Trophoblast cell (in vitro differentiated cells and primary cell): ENCODE measurements around the gene CCDC152.

Experiments used
- DNase-seq, 2 donors: peaks; one replicate each; pipeline ENCODE4 v3.0.0-alpha.2; 2016
- H2AFZ ChIP-seq: 2 replicates; pipeline ENCODE4 v1.6.1; 2013; ENCODE audit warnings: low read length, moderate library complexity, mild to moderate bottlenecking; ENCODE audit not compliant: insufficient read depth, poor library complexity
- H2AK5ac ChIP-seq: 2 replicates; pipeline ENCODE4 v1.6.1; 2013; ENCODE audit warnings: mild to moderate bottlenecking, low read length
- H2BK120ac ChIP-seq: 2 replicates; pipeline ENCODE4 v1.6.1; 2013; ENCODE audit warnings: low read length, mild to moderate bottlenecking, moderate library complexity; ENCODE audit not compliant: insufficient read depth, poor library complexity
- H2BK12ac ChIP-seq: 2 replicates; pipeline ENCODE4 v1.6.1; 2013; ENCODE audit warnings: mild to moderate bottlenecking, low read length, moderate library complexity
- H2BK5ac ChIP-seq: 2 replicates; pipeline ENCODE4 v1.6.1; 2013; ENCODE audit warnings: low read length, low read depth, moderate library complexity, mild to moderate bottlenecking; ENCODE audit not compliant: poor library complexity
- H3K14ac ChIP-seq: 2 replicates; pipeline ENCODE4 v1.6.1; 2013; ENCODE audit warnings: mild to moderate bottlenecking, low read length
- H3K18ac ChIP-seq: 2 replicates; pipeline ENCODE4 v1.6.1; 2013; ENCODE audit warnings: mild to moderate bottlenecking, low read length
- H3K23ac ChIP-seq: 2 replicates; pipeline ENCODE4 v1.6.1; 2013; ENCODE audit warnings: low read length
- H3K27ac ChIP-seq: 2 replicates; pipeline ENCODE4 v1.5.1; 2013; ENCODE audit warnings: low read depth, mild to moderate bottlenecking, inconsistent platforms, low read length, moderate library complexity
- H3K27me3 ChIP-seq: 2 replicates; pipeline ENCODE4 v1.6.1; 2013; ENCODE audit warnings: inconsistent platforms, mild to moderate bottlenecking, low read length, moderate library complexity; ENCODE audit not compliant: insufficient read depth
- H3K36me3 ChIP-seq, 2 experiments: 1 replicate in 1 of 2; 2 replicates in 1 of 2; pipeline ENCODE4 v1.6.1; 2013; ENCODE audit warnings: low read length in 2 of 2, mild to moderate bottlenecking in 2 of 2, moderate library complexity in 1 of 2; ENCODE audit not compliant: insufficient read depth in 2 of 2, control insufficient read depth in 1 of 2
- H3K4ac ChIP-seq: 2 replicates; pipeline ENCODE4 v1.6.1; 2013; ENCODE audit warnings: low read depth, mild to moderate bottlenecking, low read length, moderate library complexity
- H3K4me1 ChIP-seq, 2 experiments: 1 replicate in 1 of 2; 2 replicates in 1 of 2; pipeline ENCODE4 v1.6.1; 2013; ENCODE audit warnings: low read length in 2 of 2, mild to moderate bottlenecking in 2 of 2, moderate library complexity in 1 of 2; ENCODE audit not compliant: insufficient read depth in 2 of 2, control insufficient read depth in 1 of 2
- H3K4me2 ChIP-seq: 2 replicates; pipeline ENCODE4 v1.6.1; 2013; ENCODE audit warnings: inconsistent platforms, mild to moderate bottlenecking, low read length, moderate library complexity
- H3K4me3 ChIP-seq: 2 replicates; pipeline ENCODE4 v1.5.1; 2013; ENCODE audit warnings: mild to moderate bottlenecking, low read depth, low read length, inconsistent platforms
- H3K79me1 ChIP-seq: one replicate; pipeline ENCODE4 v1.6.1; 2013; ENCODE audit warnings: low read length
- H3K79me2 ChIP-seq: 2 replicates; pipeline ENCODE4 v1.6.1; 2013; ENCODE audit warnings: low read length, mild to moderate bottlenecking; ENCODE audit not compliant: control insufficient read depth, insufficient read depth, poor library complexity
- H3K9ac ChIP-seq: 2 replicates; pipeline ENCODE4 v1.6.1; 2013; ENCODE audit warnings: mild to moderate bottlenecking, low read length
- H3K9me3 ChIP-seq: 2 replicates; pipeline ENCODE4 v1.6.1; 2013; ENCODE audit warnings: low read depth, mild to moderate bottlenecking, control low read depth, inconsistent platforms, low read length; ENCODE audit not compliant: insufficient read depth
- H4K12ac ChIP-seq: 2 replicates; pipeline ENCODE4 v1.6.1; 2013; ENCODE audit warnings: low read depth, mild to moderate bottlenecking, low read length, moderate library complexity
- H4K8ac ChIP-seq: 2 replicates; pipeline ENCODE4 v1.6.1; 2013; ENCODE audit warnings: low read depth, mild to moderate bottlenecking, low read length, moderate library complexity
- H4K91ac ChIP-seq: one replicate; pipeline ENCODE4 v1.6.1; 2013; ENCODE audit warnings: low read depth, mild to moderate bottlenecking, low read length, moderate library complexity
- WGBS: extraction: QIAGEN DNeasy Blood & Tissue Kit; methylation state at CpG from one replicate; pipeline ENCODE4 v1.1.7; 2013; ENCODE audit warnings: missing lambda C conversion rate; ENCODE audit not compliant: insufficient read length, insufficient coverage; ENCODE audit errors: extremely low coverage; 5-methylcytosine and 5-hydroxymethylcytosine counted together

Gene CCDC152

GRCh38 chr5:42804717-42805339 lies 48.2 kb downstream of the CCDC152 start:
- DNase-seq, result no peak
- H3K9me3 ChIP-seq, result no peaks in the 10 kb centered on the region
- no peak overlapping the region for H3K9ac ChIP-seq
- no peak overlapping the region for H3K4ac ChIP-seq
- no peak overlapping the region for H4K91ac ChIP-seq
- H3K4me3 ChIP-seq, result no peak overlapping the region
- peaks cover 0 to 3% of the 10 kb centered on the region in 2 experiments for H3K36me3 ChIP-seq
- no CpG with 5 or more reads among the region's 4 CpGs for WGBS
- no peak overlapping the region for H4K8ac ChIP-seq
- no peak overlapping the region for H3K23ac ChIP-seq
- no peaks in the 10 kb centered on the region for H3K27me3 ChIP-seq
- no peaks in the 10 kb centered on the region for H3K79me1 ChIP-seq
- no peak overlapping the region for H4K12ac ChIP-seq
- H2AFZ ChIP-seq, result no peak overlapping the region
- no peak overlapping the region for H3K4me2 ChIP-seq
- H3K79me2 ChIP-seq, result no peaks in the 10 kb centered on the region
- H3K27ac ChIP-seq, result no peak overlapping the region
- no peak overlapping the region for H3K14ac ChIP-seq
- H2BK5ac ChIP-seq, result no peak overlapping the region
- no peak overlapping the region for H2BK12ac ChIP-seq
- H2AK5ac ChIP-seq, result no peak overlapping the region
- H2BK120ac ChIP-seq, result no peak overlapping the region
- H3K4me1 ChIP-seq, result no peaks in the 10 kb centered on the region
- H3K18ac ChIP-seq, result no peak overlapping the region

- H2AFZ ChIP-seq, result no peak overlapping the region
- H3K79me1 ChIP-seq, result no peaks in the 10 kb centered on the region
- H3K4me1 ChIP-seq, result no peaks in the 10 kb centered on the region
- H4K8ac ChIP-seq, result no peak overlapping the region
- no CpG with 5 or more reads among the region's 2 CpGs for WGBS
- H3K18ac ChIP-seq, result no peak overlapping the region
- H3K9ac ChIP-seq, result no peak overlapping the region
- no peaks in the 10 kb centered on the region for H3K9me3 ChIP-seq
- no peaks in the 10 kb centered on the region for H3K36me3 ChIP-seq
- no peak overlapping the region for H2AK5ac ChIP-seq
- H3K14ac ChIP-seq, result no peak overlapping the region
- H3K4ac ChIP-seq, result no peak overlapping the region
- no peaks in the 10 kb centered on the region for H3K27me3 ChIP-seq
- H3K23ac ChIP-seq, result no peak overlapping the region
- H3K27ac ChIP-seq, result no peak overlapping the region
- no peak for DNase-seq
- H3K4me2 ChIP-seq, result no peak overlapping the region
- H4K12ac ChIP-seq, result no peak overlapping the region
- H3K79me2 ChIP-seq, result no peaks in the 10 kb centered on the region
- no peak overlapping the region for H4K91ac ChIP-seq
- H2BK5ac ChIP-seq, result no peak overlapping the region
- H3K4me3 ChIP-seq, result no peak overlapping the region
- H2BK120ac ChIP-seq, result no peak overlapping the region
- no peak overlapping the region for H2BK12ac ChIP-seq
Measured at GRCh38 chr5:42806004-42806700, 49.5 kb downstream of the CCDC152 start.

DNA sequence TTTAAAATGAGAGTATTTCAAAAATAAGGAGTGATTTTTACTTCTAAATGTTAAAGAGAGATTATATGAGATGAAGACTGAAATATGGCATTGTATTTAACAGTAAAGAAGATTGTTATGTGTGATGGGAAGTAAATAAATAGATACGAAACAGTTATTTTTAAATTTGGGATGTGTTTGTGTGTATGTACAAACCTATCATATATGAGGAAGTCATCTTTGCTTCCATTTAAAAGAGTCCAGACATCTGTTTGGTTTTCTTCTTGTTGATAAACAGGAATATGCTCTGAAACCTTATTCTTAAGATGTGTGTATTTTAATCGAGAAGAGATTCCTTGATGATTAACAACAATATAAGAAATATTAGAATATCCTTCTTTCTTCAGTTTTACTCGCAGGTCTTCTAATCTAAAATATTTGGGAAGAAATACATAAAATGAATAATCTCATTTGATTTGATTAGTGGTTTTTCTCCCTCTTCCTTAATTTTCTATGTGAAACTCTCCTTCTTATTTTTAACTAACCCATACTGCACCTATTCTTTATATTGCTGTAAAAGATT lies 50.2 kb downstream of the CCDC152 start:
- Histone ChIP-seq H3K27ac (no peak overlapping the region), H3K27me3 (no peaks in the 10 kb centered on the region), H2BK5ac (no peak overlapping the region), H3K9me3 (no peaks in the 10 kb centered on the region), H4K8ac (no peak overlapping the region), H2BK12ac (no peak overlapping the region), H3K14ac (no peak overlapping the region), H3K36me3 (no peaks in the 10 kb centered on the region), H3K4me3 (no peak overlapping the region), H3K79me1 (no peaks in the 10 kb centered on the region), H3K9ac (no peak overlapping the region), H2AFZ (no peak overlapping the region), H4K91ac (no peak overlapping the region), H3K4me2 (no peak overlapping the region), H2BK120ac (no peak overlapping the region), H3K79me2 (no peaks in the 10 kb centered on the region), H2AK5ac (no peak overlapping the region), H3K18ac (no peak overlapping the region), H4K12ac (no peak overlapping the region), H3K23ac (no peak overlapping the region), H3K4me1 (no peaks in the 10 kb centered on the region), H3K4ac (no peak overlapping the region)
- 94% methylated on average over 1 of the region's 3 CpGs for WGBS
- DNase-seq, result no peak

- H3K9me3 ChIP-seq, result no peaks in the 10 kb centered on the region
- DNase-seq, result no peak
- H3K79me2 ChIP-seq, result no peaks in the 10 kb centered on the region
- H2BK12ac ChIP-seq, result no peak overlapping the region
- no peak overlapping the region for H3K18ac ChIP-seq
- no peak overlapping the region for H4K8ac ChIP-seq
- no peak overlapping the region for H4K12ac ChIP-seq
- no peak overlapping the region for H2AK5ac ChIP-seq
- no peak overlapping the region for H2BK5ac ChIP-seq
- H3K4me1 ChIP-seq, result no peaks in the 10 kb centered on the region
- H3K4me2 ChIP-seq, result no peak overlapping the region
- no peak overlapping the region for H3K4me3 ChIP-seq
- H3K4ac ChIP-seq, result no peak overlapping the region
- H4K91ac ChIP-seq, result no peak overlapping the region
- H3K36me3 ChIP-seq, result no peaks in the 10 kb centered on the region
- H3K9ac ChIP-seq, result no peak overlapping the region
- WGBS, result no CpG with 5 or more reads among the region's 2 CpGs
- H3K14ac ChIP-seq, result no peak overlapping the region
- H3K27me3 ChIP-seq, result no peaks in the 10 kb centered on the region
- H3K27ac ChIP-seq, result no peak overlapping the region
- no peak overlapping the region for H3K23ac ChIP-seq
- H3K79me1 ChIP-seq, result no peaks in the 10 kb centered on the region
- no peak overlapping the region for H2AFZ ChIP-seq
- no peak overlapping the region for H2BK120ac ChIP-seq
Measured at GRCh38 chr5:42807722-42808447, 51.3 kb downstream of the CCDC152 start.
